GM12875 (cell line): Measurements from ENCODE around the gene CHRD.
A peak's percentile ranks its signal among the peaks of the same experiment; 100 is the strongest.
"Not testable (repeated sequence)": the region's sequence is repeated elsewhere in the genome, so short reads cannot be mapped to it uniquely, and the experiment has no call there.

ENCODE experiments used
- H3K4me3 ChIP-seq: one replicate; pipeline ENCODE4 v1.5.1; 2011; ENCODE audit warnings: low read depth, low read length, control low read depth
- CTCF ChIP-seq: IDR thresholded peaks from 2 replicates; pipeline ENCODE4 v1.5.1; 2011; ENCODE audit warnings: low read depth, mild to moderate bottlenecking, control low read depth, inconsistent platforms, low read length, moderate library complexity, borderline replicate concordance; ENCODE audit not compliant: insufficient read depth

Gene CHRD

GRCh38 chr3:184335661-184336546, 44.0 kb upstream of the CHRD start:
- H3K4me3 ChIP-seq: peak overlapping the region; percentile 46
- no peak for TF ChIP-seq CTCF

GRCh38 chr3:184336547-184337398, 43.1 kb upstream of the CHRD start:
- TF ChIP-seq CTCF: no peak
- peak overlapping the region; percentile 46 for H3K4me3 ChIP-seq

- H3K4me3 ChIP-seq: no peak within 1 kb of the TSS
- TF ChIP-seq CTCF: no peak
These were observed 42.5 kb upstream of the CHRD start, which contains the start of gene FAM131A for GRCh38 chr3:184337399-184337714. Gene FAM131A (plus strand): TSS chr3:184337600. CDS start chr3:184337631, 31 bp downstream.

- H3K4me3 ChIP-seq: no peak overlapping the region
- no peak for TF ChIP-seq CTCF
These were observed 41.9 kb upstream of the CHRD start for GRCh38 chr3:184337981-184338380.

- no peak for TF ChIP-seq CTCF
- H3K4me3 ChIP-seq: no peak overlapping the region
These were observed 41.3 kb upstream of the CHRD start for GRCh38 chr3:184338511-184338945.

- no peak overlapping the region for H3K4me3 ChIP-seq
- no peak for TF ChIP-seq CTCF
These were observed 40.9 kb upstream of the CHRD start for GRCh38 chr3:184339001-184339400.

GRCh38 chr3:184339451-184340135, 40.3 kb upstream of the CHRD start:
- not testable (repeated sequence) for H3K4me3 ChIP-seq
